Measurements from ENCODE around the gene STX10.
"Not testable (repeated sequence)": the region's sequence is repeated elsewhere in the genome, so short reads cannot be mapped to it uniquely, and the experiment has no call there.

Gene STX10

GRCh38 chr19:13150187-13150930, at the start of gene STX10, which contains the start of gene IER2:
Gene STX10 (minus strand): TSS chr19:13150375. CDS start chr19:13150173, 202 bp downstream.
Gene IER2 (plus strand): TSS chr19:13150411. CDS start chr19:13153187, 2,776 bp downstream.
- DNase-seq, result peak; percentile 94 to 95

- DNase-seq, result no peak
These were observed 48.5 kb upstream of the STX10 start for GRCh38 chr19:13198634-13199033.

- peak; percentile 62 to 71 for DNase-seq
These were observed 45.5 kb upstream of the STX10 start for GRCh38 chr19:13195678-13196077.

GRCh38 chr19:13190781-13191540, 40.8 kb upstream of the STX10 start:
- DNase-seq, result peak in 1 of 2 experiments; percentile 58

GRCh38 chr19:13189600-13189999, 39.4 kb upstream of the STX10 start:
- no peak for DNase-seq

- no peak for DNase-seq
These were observed 37.2 kb upstream of the STX10 start for GRCh38 chr19:13187419-13187818.

- DNase-seq, result not testable (repeated sequence)
These were observed 36.5 kb upstream of the STX10 start for GRCh38 chr19:13186688-13187087.

GRCh38 chr19:13185763-13186657, 35.8 kb upstream of the STX10 start:
- peak in 1 of 2 experiments; percentile 28 for DNase-seq

GRCh38 chr19:13184926-13185325, 34.8 kb upstream of the STX10 start:
- DNase-seq, result not testable (repeated sequence)

- DNase-seq, result peak; percentile 66 to 71
These were observed 31.7 kb upstream of the STX10 start for GRCh38 chr19:13181747-13182388.

- not testable (repeated sequence) for DNase-seq
These were observed 28.1 kb upstream of the STX10 start for GRCh38 chr19:13178291-13178690.

- DNase-seq, result not testable (repeated sequence)
These were observed 27.4 kb upstream of the STX10 start for GRCh38 chr19:13177584-13177983.

- no peak for DNase-seq
These were observed 26.2 kb upstream of the STX10 start for GRCh38 chr19:13176345-13176744.

- peak in 1 of 2 experiments; percentile 31 for DNase-seq
These were observed 23.1 kb upstream of the STX10 start for GRCh38 chr19:13173139-13173737.

- DNase-seq, result peak; percentile 89 to 91
These were observed 22.4 kb upstream of the STX10 start for GRCh38 chr19:13172346-13173138.

- peak in 1 of 2 experiments; percentile 25 for DNase-seq
These were observed 21.0 kb upstream of the STX10 start for GRCh38 chr19:13171146-13171545.

- DNase-seq, result no peak
These were observed 19.6 kb upstream of the STX10 start for GRCh38 chr19:13169769-13170168.

GRCh38 chr19:13166151-13166550, 16.0 kb upstream of the STX10 start:
- not testable (repeated sequence) for DNase-seq

GRCh38 chr19:13165162-13165997, 15.2 kb upstream of the STX10 start:
- no peak for DNase-seq
